GM12891 (cell line): ENCODE data around the gene GRIK4.
A peak's percentile ranks its signal among the peaks of the same experiment; 100 is the strongest.

Source experiments
- DNase-seq: peaks from one replicate; pipeline ENCODE4 v3.0.0; 2011; ENCODE audit warnings: low spot score; ENCODE audit not compliant: insufficient read length
- FAIRE-seq: peaks from 2 replicates; lab custom pipeline; 2011; peaks lifted over from hg19 to GRCh38; lab: Jason Lieb, UNC
- PAX5 ChIP-seq: IDR thresholded peaks from 2 replicates; pipeline ENCODE4 v1.6.1; 2011; ENCODE audit warnings: low read length, moderate library complexity, mild to moderate bottlenecking; ENCODE audit not compliant: insufficient read depth, severe bottlenecking
- POLR2A ChIP-seq: IDR thresholded peaks from 2 replicates; pipeline ENCODE4 v1.6.1; 2011; ENCODE audit warnings: low read depth, low read length, control low read depth
- POLR2AphosphoS5 ChIP-seq: IDR thresholded peaks from 2 replicates; pipeline ENCODE4 v1.6.1; 2011; ENCODE audit warnings: low read depth, low read length, control low read depth
- POU2F2 ChIP-seq: IDR thresholded peaks from 2 replicates; pipeline ENCODE4 v1.6.1; 2011; ENCODE audit warnings: low read depth, mild to moderate bottlenecking, control low read depth, low read length, moderate library complexity
- SPI1 ChIP-seq: IDR thresholded peaks from 2 replicates; pipeline ENCODE4 v1.6.1; 2011; ENCODE audit warnings: low read depth, low read length, control low read depth
- TAF1 ChIP-seq: IDR thresholded peaks from 2 replicates; pipeline ENCODE4 v1.6.1; 2011; ENCODE audit warnings: low read depth, low read length, control low read depth

The GRIK4 gene

GRCh38 chr11:120627327-120628163 lies 116.0 kb downstream of the GRIK4 start:
- FAIRE-seq (no peak), DNase-seq (no peak)
- TF ChIP-seq TAF1 (no peak), POU2F2 (no peak), PAX5 (no peak), POLR2AphosphoS5 (no peak), POLR2A (no peak), SPI1 (no peak)

GRCh38 chr11:120629407-120630080 lies 118.0 kb downstream of the GRIK4 start:
- no peak for DNase-seq
- TF ChIP-seq SPI1 (no peak), PAX5 (no peak), POU2F2 (no peak), POLR2AphosphoS5 (no peak), POLR2A (no peak), TAF1 (no peak)
- FAIRE-seq: no peak

GRCh38 chr11:120630122-120630521 lies 118.6 kb downstream of the GRIK4 start:
- FAIRE-seq: no peak
- no peak for TF ChIP-seq TAF1
- TF ChIP-seq SPI1: no peak
- no peak for TF ChIP-seq POU2F2
- no peak for TF ChIP-seq POLR2A
- TF ChIP-seq POLR2AphosphoS5: no peak
- TF ChIP-seq PAX5: no peak
- DNase-seq: no peak

- FAIRE-seq (no peak), DNase-seq (peak; percentile 51)
- TF ChIP-seq POLR2A (no peak), TAF1 (no peak), POLR2AphosphoS5 (no peak), POU2F2 (no peak), SPI1 (no peak), PAX5 (no peak)
Measured at GRCh38 chr11:120632579-120632978, 121.0 kb downstream of the GRIK4 start.

GRCh38 chr11:120633616-120634393 lies 122.3 kb downstream of the GRIK4 start:
- FAIRE-seq: peak; percentile 62
- no peak for DNase-seq

DNA sequence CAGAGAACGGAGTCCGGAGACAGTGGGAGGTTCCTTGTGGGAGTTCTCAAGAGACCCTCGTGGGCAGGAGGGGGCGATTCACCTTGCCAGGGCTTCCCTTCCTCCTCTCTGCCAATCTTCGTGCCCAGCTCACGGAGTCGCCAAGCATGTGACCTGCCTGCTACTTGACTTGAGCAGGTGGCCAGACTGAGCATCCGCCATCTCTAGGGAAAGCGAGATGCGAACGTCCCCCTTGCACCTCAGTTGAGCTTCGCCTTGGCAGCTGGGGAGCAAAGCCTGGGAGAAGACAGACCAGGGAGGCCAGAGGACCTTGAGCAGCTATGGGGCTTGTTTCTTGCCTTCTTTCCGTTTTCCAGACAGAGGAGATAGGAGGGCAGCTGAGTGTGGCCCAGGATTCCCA lies 123.2 kb downstream of the GRIK4 start:
- TF ChIP-seq TAF1: no peak
- TF ChIP-seq POU2F2: no peak
- no peak for TF ChIP-seq SPI1
- no peak for TF ChIP-seq POLR2A
- no peak for TF ChIP-seq PAX5
- TF ChIP-seq POLR2AphosphoS5: no peak
- no peak for DNase-seq
- no peak for FAIRE-seq

More at GRCh38 chr11:120633616-120634393, 122.3 kb downstream of the GRIK4 start:
- TF ChIP-seq POLR2AphosphoS5 (no peak), SPI1 (0 out of 2 replicates have a peak, but pooled peaks have one; percentile 35)

- FAIRE-seq (no peak), DNase-seq (no peak)
- peak; percentile 8; the same call in 1 of the 2 replicates for TF ChIP-seq POU2F2
- no peak for TF ChIP-seq POLR2AphosphoS5
Measured at GRCh38 chr11:120635136-120635810, 123.7 kb downstream of the GRIK4 start.

- no peak for FAIRE-seq
- TF ChIP-seq POLR2A (no peak), POU2F2 (no peak), TAF1 (no peak), POLR2AphosphoS5 (no peak)
- no peak for DNase-seq
Measured at GRCh38 chr11:120637131-120637530, 125.6 kb downstream of the GRIK4 start.

- FAIRE-seq (no peak), DNase-seq (no peak)
- TF ChIP-seq TAF1 (no peak), POLR2AphosphoS5 (no peak), SPI1 (no peak), POLR2A (no peak), PAX5 (no peak), POU2F2 (no peak)
Measured at GRCh38 chr11:120642196-120642894, 130.8 kb downstream of the GRIK4 start.
